ENCODE data around the gene FAM200B. TPM values are rescaled to one million over a fixed set of nuclear protein-coding genes. Genes with fewer than 3 reads are reported as not detected.

The FAM200B gene
- 30.3 and 45.8 TPM in 2 replicates for total RNA-seq

GRCh38 chr4:15681372-15682241 lies at the start of gene FAM200B:
Gene FAM200B (plus strand): TSS chr4:15681827. CDS start chr4:15686978, 5,151 bp downstream.

GRCh38 chr4:15655223-15656037 lies 26.2 kb upstream of the FAM200B start, which contains the start of gene FBXL5:
Gene FBXL5 (minus strand): TSS chr4:15655357. CDS start chr4:15655287, 70 bp downstream.

GRCh38 chr4:15702941-15703403 lies 21.3 kb downstream of the FAM200B start, which contains the start of gene BST1:
Gene BST1 (plus strand): TSS chr4:15703065. CDS start chr4:15703145, 80 bp downstream.

Other genes starting within 250 kb of the FAM200B start
- gene CC2D2A, start 211.9 kb upstream of the FAM200B start, total RNA-seq, result 17.8 and 33.7 TPM in 2 replicates
- gene FBXL5, start 26.5 kb upstream of the FAM200B start, total RNA-seq, result 55.3 and 58.0 TPM in 2 replicates
- 11.2 and 12.9 TPM in 2 replicates for gene BST1, start 21.2 kb downstream of the FAM200B start, total RNA-seq
- 1.0 TPM in 1 of 2 replicates, not detected in the other for gene CD38, start 96.5 kb downstream of the FAM200B start, total RNA-seq